Ishikawa (cell line): ENCODE measurements around the gene PPP1R36.

Experiments used
- MAX ChIP-seq: IDR thresholded peaks from 2 replicates; pipeline ENCODE4 v1.6.1; 2012
- NFIC ChIP-seq: IDR thresholded peaks from 2 replicates; pipeline ENCODE4 v1.6.1; 2012
- REST ChIP-seq: IDR thresholded peaks from 2 replicates; pipeline ENCODE4 v1.6.1; 2012; ENCODE audit warnings: low read depth, mild to moderate bottlenecking
- TAF1 ChIP-seq: IDR thresholded peaks from 2 replicates; pipeline ENCODE4 v1.6.1; 2012; ENCODE audit warnings: low read depth, mild to moderate bottlenecking
- TEAD4 ChIP-seq: IDR thresholded peaks from 2 replicates; pipeline ENCODE4 v1.6.1; 2012
- YY1 ChIP-seq: IDR thresholded peaks from 2 replicates; pipeline ENCODE4 v1.6.1; 2012; ENCODE audit warnings: low read depth

GRCh38 chr14:64550621-64551333 lies 1.0 kb downstream of the PPP1R36 start:
- TF ChIP-seq MAX (no peak), TAF1 (no peak), REST (no peak), YY1 (no peak), NFIC (no peak), TEAD4 (no peak)
